ENCODE results near the gene RNF14. TPM values are rescaled to one million over a fixed set of nuclear protein-coding genes. Genes with fewer than 3 reads are reported as not detected.

RNF14 gene
- total RNA-seq, 4 donors from 2014 or later, result 11.9 to 45.0 (median 23.6) TPM

DNA sequence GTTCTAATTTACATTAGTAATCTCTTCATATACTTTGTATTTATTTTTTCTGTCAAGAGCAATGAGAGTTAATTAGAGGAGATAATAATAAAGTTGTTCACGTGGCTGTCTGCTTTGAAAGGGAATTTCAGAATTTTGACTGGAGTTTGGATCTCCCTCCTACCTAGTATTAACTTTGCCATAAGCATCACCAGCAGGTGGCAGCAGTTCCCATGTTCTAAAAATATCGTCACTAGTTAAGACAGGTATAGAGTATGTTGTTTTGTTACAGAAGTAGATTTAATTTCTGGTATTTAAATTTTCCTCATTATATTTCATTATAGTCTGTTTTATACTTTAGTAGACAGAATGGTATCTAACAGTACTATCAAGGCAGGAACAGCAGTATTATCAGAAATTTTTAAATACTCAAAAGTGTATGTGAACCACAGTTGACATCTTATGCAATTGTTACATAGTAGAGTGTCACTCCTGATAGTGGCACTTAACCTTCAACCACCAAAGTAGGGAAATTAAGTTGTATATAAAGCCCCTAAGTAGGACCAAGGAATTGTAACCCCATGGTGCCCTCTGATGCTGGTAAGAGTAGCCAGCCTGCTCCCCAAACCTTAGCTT lies 23.6 kb downstream of the RNF14 start:
- TF ChIP-seq, protein P1, sequence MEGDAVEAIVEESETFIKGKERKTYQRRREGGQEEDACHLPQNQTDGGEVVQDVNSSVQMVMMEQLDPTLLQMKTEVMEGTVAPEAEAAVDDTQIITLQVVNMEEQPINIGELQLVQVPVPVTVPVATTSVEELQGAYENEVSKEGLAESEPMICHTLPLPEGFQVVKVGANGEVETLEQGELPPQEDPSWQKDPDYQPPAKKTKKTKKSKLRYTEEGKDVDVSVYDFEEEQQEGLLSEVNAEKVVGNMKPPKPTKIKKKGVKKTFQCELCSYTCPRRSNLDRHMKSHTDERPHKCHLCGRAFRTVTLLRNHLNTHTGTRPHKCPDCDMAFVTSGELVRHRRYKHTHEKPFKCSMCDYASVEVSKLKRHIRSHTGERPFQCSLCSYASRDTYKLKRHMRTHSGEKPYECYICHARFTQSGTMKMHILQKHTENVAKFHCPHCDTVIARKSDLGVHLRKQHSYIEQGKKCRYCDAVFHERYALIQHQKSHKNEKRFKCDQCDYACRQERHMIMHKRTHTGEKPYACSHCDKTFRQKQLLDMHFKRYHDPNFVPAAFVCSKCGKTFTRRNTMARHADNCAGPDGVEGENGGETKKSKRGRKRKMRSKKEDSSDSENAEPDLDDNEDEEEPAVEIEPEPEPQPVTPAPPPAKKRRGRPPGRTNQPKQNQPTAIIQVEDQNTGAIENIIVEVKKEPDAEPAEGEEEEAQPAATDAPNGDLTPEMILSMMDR (IDR thresholded peaks at IDR 0.05), result peak; percentile 58 to 84 (median 77)
- TF ChIP-seq POLR2A (IDR thresholded peaks at IDR 0.05), result no peak
- intact Hi-C loops (cut with DNase I), result loop anchor here (5.0 kb wide), 1 partner anchor 155 kb away; no protein-coding TSS in a partner anchor
- 3 to 6% methylated on average over 2 of the region's 2 CpGs for WGBS, 2 donors
- Histone ChIP-seq H3K4me1 (peaks cover 0 to 8% (median 0%) of the 10 kb centered on the region in 3 donors), H3K36me3 (peaks cover 0 to 81% (median 9%) of the 10 kb centered on the region in 3 donors), H3K27ac (no peak overlapping the region), H3K4me3 (no peak overlapping the region), H3K9me3 (no peaks in the 10 kb centered on the region), H3K27me3 (no peaks in the 10 kb centered on the region)
- no peak for DNase-seq

DNA sequence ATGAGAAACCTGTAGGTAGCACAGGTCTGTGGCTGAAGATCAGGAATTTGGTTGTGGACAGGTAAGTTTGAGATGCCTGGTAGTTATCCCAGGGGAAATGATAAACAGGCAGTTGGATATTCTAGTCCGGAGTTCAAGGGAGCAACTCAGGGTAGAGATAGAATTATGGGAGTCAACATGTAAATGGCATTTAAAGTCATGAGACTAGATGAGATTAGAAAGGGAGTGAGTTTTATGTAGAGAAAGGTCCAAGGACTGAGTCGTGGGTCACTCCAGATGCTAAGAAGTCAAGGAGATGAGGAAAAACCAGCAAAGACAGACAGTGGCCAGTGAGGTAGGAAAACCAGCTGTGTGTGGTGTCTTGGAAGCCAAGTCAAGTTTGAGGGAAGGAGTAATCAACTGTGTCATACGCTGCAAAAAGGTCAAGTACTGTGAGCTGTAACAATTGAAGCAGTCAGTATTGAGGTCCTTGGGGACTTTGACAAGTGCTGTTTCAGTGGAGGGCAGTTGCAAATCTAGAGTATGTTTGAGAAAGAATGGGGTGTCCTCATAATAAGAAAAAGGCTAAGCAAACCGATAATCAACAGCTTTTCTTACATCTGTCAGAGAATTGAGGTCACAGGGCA lies 25.7 kb downstream of the RNF14 start:
- TF ChIP-seq POLR2A (IDR thresholded peaks at IDR 0.05), result no peak
- peaks cover 0 to 79% (median 17%) of the 10 kb centered on the region in 3 donors for H3K36me3 ChIP-seq
- 60 to 72% methylated on average over 4 of the region's 4 CpGs for WGBS, 2 donors

GRCh38 chr5:141995656-141996055 lies 26.8 kb downstream of the RNF14 start:
- no peak for DNase-seq
- Histone ChIP-seq H3K36me3 (peaks cover 0 to 79% (median 17%) of the 10 kb centered on the region in 3 donors), H3K4me1 (peaks cover 0 to 8% (median 0%) of the 10 kb centered on the region in 3 donors), H3K9me3 (no peaks in the 10 kb centered on the region), H3K27me3 (no peaks in the 10 kb centered on the region), H3K4me3 (no peak overlapping the region), H3K27ac (no peak overlapping the region)
- 91 to 96% methylated on average over 3 of the region's 3 CpGs for WGBS, 2 donors
- TF ChIP-seq, protein P1 (IDR thresholded peaks at IDR 0.05), result no peak
- TF ChIP-seq POLR2A (IDR thresholded peaks at IDR 0.05), result no peak
- intact Hi-C loops (cut with DNase I), result no loop called here

More for the DNA sequence above, 25.7 kb downstream of the RNF14 start:
- H3K4me1 ChIP-seq, result peaks cover 0 to 8% (median 0%) of the 10 kb centered on the region in 3 donors
- H3K4me3 ChIP-seq, result no peak overlapping the region
- no peaks in the 10 kb centered on the region for H3K9me3 ChIP-seq
- H3K27me3 ChIP-seq, result no peaks in the 10 kb centered on the region
- DNase-seq, result no peak
- no peak overlapping the region for H3K27ac ChIP-seq
- intact Hi-C loops (cut with DNase I), result loop anchor here (5.0 kb wide), 1 partner anchor 153 kb away; no protein-coding TSS in a partner anchor

DNA sequence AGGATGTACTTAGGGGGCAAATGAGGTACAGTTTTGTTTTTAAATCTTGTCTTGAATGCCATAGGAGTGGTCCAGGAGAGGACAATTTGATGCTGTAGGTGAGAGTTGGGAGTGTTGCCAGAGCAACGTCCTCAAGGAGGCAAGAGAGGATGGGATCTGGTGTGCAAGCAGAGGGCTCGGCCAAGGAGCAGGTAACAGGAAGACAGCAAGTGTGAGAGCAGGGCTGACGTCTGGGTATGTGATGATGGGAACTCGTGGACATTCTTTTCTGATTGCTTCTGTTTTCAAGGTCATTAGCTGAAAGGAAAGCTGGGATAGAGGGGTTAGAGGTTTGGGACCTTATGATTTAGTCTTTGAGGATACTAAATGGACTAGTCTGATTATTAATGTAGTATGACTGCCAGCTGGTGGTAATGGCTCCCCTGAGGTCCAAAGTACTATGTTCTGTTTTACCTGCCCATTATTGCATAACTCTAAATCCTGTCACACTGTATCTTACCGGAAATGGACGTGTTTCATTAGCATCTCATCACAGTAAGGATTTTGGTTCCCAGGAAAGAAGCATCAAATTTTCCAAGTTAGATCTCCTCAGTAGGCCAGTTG lies 28.6 kb downstream of the RNF14 start:
- peaks cover 0 to 5% (median 0%) of the 10 kb centered on the region in 3 donors for H3K4me1 ChIP-seq
- TF ChIP-seq, protein P1 (IDR thresholded peaks at IDR 0.05), result no peak
- no peaks in the 10 kb centered on the region for H3K9me3 ChIP-seq
- intact Hi-C loops (cut with DNase I), result no loop called here
- H3K27me3 ChIP-seq, result no peaks in the 10 kb centered on the region
- no peak overlapping the region for H3K4me3 ChIP-seq
- no peak for DNase-seq
- H3K27ac ChIP-seq, result no peak overlapping the region
- peaks cover 0 to 83% (median 13%) of the 10 kb centered on the region in 3 donors for H3K36me3 ChIP-seq
- WGBS, 2 donors, result 68 to 76% methylated on average over 6 of the region's 6 CpGs

DNA sequence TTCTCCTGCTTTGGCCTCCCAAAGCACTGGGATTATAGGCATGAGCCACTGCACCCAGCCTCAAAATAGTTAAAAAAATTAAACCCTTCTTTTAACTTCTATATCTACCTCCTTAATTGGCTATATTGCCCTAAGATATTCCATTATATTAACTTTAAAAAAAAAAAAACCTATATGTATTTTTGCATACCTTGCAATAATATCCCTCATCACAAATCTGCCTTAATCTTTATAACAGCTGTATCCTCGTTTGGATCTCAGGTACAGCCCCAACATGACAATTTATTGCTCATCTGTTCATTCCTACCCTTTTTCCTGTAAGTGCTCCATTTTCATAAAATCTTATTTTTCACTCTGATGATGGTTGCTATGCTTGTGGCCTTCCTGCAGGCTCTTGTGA lies 31.3 kb downstream of the RNF14 start:
- Histone ChIP-seq H3K9me3 (no peaks in the 10 kb centered on the region), H3K27ac (no peak overlapping the region), H3K4me1 (peaks cover 0 to 15% (median 0%) of the 10 kb centered on the region in 3 donors), H3K27me3 (no peaks in the 10 kb centered on the region), H3K4me3 (no peak overlapping the region), H3K36me3 (peaks cover 0 to 84% (median 24%) of the 10 kb centered on the region in 3 donors)
- TF ChIP-seq, protein P1 (IDR thresholded peaks at IDR 0.05), result no peak
- TF ChIP-seq POLR2A (IDR thresholded peaks at IDR 0.05), result no peak
- 27 to 48% methylated on average over 1 of the region's 1 CpG for WGBS, 2 donors
- no peak for DNase-seq
- intact Hi-C loops (cut with DNase I), result no loop called here

All from esophagus squamous epithelium (tissue), 5 donors.